ENCODE measurements around the gene PHLDA1. TPM values are rescaled to one million over a fixed set of nuclear protein-coding genes. Genes with fewer than 3 reads are reported as not detected.

PHLDA1 gene
- polyA plus RNA-seq, 1 donor (not counting 4 experiments of a cell fraction or from before 2014, with no cell fraction given) = 144 TPM

DNA sequence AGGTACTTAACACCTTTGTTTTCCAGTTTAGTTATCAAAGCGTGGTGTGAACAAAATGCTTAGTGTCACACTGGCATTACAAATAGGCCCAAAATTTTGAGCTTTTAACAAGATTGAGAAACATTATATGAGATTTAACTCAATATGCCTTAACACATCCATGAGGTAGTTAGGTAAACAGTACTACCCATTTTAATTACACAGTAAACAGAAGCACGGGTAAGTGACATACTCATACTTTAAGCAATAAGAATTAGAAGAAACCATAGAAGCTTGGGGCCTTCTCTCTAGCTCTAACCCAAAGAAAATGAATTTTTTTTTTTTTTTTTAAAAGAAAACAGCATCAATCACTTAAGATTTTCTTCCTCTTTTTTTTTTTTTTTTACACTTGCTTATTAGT lies 15.5 kb upstream of the PHLDA1 start:
- dilution Hi-C loops (cut with MboI; ENCODE audit: extremely low pct_ligation_motif_present, low sequenced_read_pairs) = no loop called here
- no peak for FAIRE-seq

DNA sequence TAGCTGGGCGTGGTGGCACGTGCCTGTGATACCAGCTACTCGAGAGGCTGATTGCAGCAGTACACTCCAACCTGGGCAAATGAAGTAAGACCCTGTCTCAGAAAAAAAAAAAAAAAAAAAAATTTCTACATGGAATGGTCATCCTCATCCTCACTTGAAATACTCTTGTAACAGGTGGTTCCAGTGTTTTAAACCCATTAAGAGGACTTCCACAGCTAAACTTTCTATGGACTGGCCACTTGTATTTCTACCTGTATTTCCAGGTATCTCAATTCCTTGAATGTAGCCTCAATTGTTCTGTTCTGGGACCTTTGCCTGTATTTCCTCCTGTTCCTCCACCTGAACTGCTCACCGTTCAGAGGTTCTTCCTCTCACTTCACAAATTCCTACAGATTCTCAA lies 11.8 kb upstream of the PHLDA1 start:
- H3K9me3 ChIP-seq (ENCODE audit: control insufficient read depth, low read depth, low read length) = no peaks in the 10 kb centered on the region
- no peaks in the 10 kb centered on the region for H4K20me1 ChIP-seq (ENCODE audit: control insufficient read depth, extremely low read depth, insufficient read depth, low read length)
- dilution Hi-C loops (cut with MboI; ENCODE audit: extremely low pct_ligation_motif_present, low sequenced_read_pairs) = no loop called here
- H3K27ac ChIP-seq (ENCODE audit: control insufficient read depth, insufficient read depth, low read length) = no peak overlapping the region
- no peaks in the 10 kb centered on the region for H3K27me3 ChIP-seq (ENCODE audit: control insufficient read depth, extremely low read depth, insufficient read depth, low read length)
- FAIRE-seq (no peak), DNase-seq (ENCODE audit: low read depth, low spot score) (no peak)
- H3K4me1 ChIP-seq (ENCODE audit: control insufficient read depth, extremely low read depth, insufficient read depth, low read length) = no peaks in the 10 kb centered on the region
- H3K4me2 ChIP-seq (ENCODE audit: control insufficient read depth, extremely low read depth, insufficient read depth, low read depth, low read length) = no peak overlapping the region
- no peak overlapping the region for H3K9ac ChIP-seq (ENCODE audit: control insufficient read depth, extremely low read depth, insufficient read depth, low read length)
- H3K79me2 ChIP-seq (ENCODE audit: control insufficient read depth, insufficient read depth, low read length) = no peaks in the 10 kb centered on the region
- H3K36me3 ChIP-seq (ENCODE audit: control insufficient read depth in 2 of 2, extremely low read depth in 1 of 2, insufficient read depth in 2 of 2, low read length in 2 of 2) = peaks cover 0 to 3% of the 10 kb centered on the region in 2 experiments
- H3K9me1 ChIP-seq (ENCODE audit: control insufficient read depth, extremely low read depth, insufficient read depth, low read length) = no peaks in the 10 kb centered on the region
- no peak overlapping the region for H2AFZ ChIP-seq (ENCODE audit: control insufficient read depth, low read length)
- no peak overlapping the region for H3K4me3 ChIP-seq (ENCODE audit: control insufficient read depth in 2 of 3, extremely low read depth in 1 of 3, insufficient read depth in 2 of 3, low read depth in 1 of 3, low read length in 3 of 3)
- no peak for TF ChIP-seq EZH2 (IDR thresholded peaks at IDR 0.05; ENCODE audit: low read length)
- TF ChIP-seq, protein P1, sequence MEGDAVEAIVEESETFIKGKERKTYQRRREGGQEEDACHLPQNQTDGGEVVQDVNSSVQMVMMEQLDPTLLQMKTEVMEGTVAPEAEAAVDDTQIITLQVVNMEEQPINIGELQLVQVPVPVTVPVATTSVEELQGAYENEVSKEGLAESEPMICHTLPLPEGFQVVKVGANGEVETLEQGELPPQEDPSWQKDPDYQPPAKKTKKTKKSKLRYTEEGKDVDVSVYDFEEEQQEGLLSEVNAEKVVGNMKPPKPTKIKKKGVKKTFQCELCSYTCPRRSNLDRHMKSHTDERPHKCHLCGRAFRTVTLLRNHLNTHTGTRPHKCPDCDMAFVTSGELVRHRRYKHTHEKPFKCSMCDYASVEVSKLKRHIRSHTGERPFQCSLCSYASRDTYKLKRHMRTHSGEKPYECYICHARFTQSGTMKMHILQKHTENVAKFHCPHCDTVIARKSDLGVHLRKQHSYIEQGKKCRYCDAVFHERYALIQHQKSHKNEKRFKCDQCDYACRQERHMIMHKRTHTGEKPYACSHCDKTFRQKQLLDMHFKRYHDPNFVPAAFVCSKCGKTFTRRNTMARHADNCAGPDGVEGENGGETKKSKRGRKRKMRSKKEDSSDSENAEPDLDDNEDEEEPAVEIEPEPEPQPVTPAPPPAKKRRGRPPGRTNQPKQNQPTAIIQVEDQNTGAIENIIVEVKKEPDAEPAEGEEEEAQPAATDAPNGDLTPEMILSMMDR (optimal IDR thresholded peaks at IDR 0.05 in 1 of 3, IDR thresholded peaks at IDR 0.05 in 1 of 3, conservative IDR thresholded peaks at IDR 0.05 in 1 of 3; ENCODE audit: extremely low read depth in 1 of 3, insufficient read depth in 2 of 3, low read length in 3 of 3) = no peak

More for the DNA sequence above, 15.5 kb upstream of the PHLDA1 start:
- Histone ChIP-seq H3K27ac (ENCODE audit: control insufficient read depth, insufficient read depth, low read length) (no peak overlapping the region), H3K4me1 (ENCODE audit: control insufficient read depth, extremely low read depth, insufficient read depth, low read length) (no peaks in the 10 kb centered on the region), H2AFZ (ENCODE audit: control insufficient read depth, low read length) (no peak overlapping the region), H3K36me3 (ENCODE audit: control insufficient read depth in 2 of 2, extremely low read depth in 1 of 2, insufficient read depth in 2 of 2, low read length in 2 of 2) (peaks cover 10% of the 10 kb centered on the region in 2 experiments), H3K27me3 (ENCODE audit: control insufficient read depth, extremely low read depth, insufficient read depth, low read length) (no peaks in the 10 kb centered on the region), H3K9me1 (ENCODE audit: control insufficient read depth, extremely low read depth, insufficient read depth, low read length) (no peaks in the 10 kb centered on the region), H3K79me2 (ENCODE audit: control insufficient read depth, insufficient read depth, low read length) (no peaks in the 10 kb centered on the region), H3K4me3 (ENCODE audit: control insufficient read depth in 2 of 3, extremely low read depth in 1 of 3, insufficient read depth in 2 of 3, low read depth in 1 of 3, low read length in 3 of 3) (no peak overlapping the region), H3K4me2 (ENCODE audit: control insufficient read depth, extremely low read depth, insufficient read depth, low read depth, low read length) (no peak overlapping the region), H4K20me1 (ENCODE audit: control insufficient read depth, extremely low read depth, insufficient read depth, low read length) (no peaks in the 10 kb centered on the region), H3K9ac (ENCODE audit: control insufficient read depth, extremely low read depth, insufficient read depth, low read length) (no peak overlapping the region), H3K9me3 (ENCODE audit: control insufficient read depth, low read depth, low read length) (no peaks in the 10 kb centered on the region)
- DNase-seq (ENCODE audit: low read depth, low spot score) = no peak
- TF ChIP-seq EZH2 (IDR thresholded peaks at IDR 0.05; ENCODE audit: low read length) = no peak
- TF ChIP-seq, protein P1 (optimal IDR thresholded peaks at IDR 0.05 in 1 of 3, IDR thresholded peaks at IDR 0.05 in 1 of 3, conservative IDR thresholded peaks at IDR 0.05 in 1 of 3; ENCODE audit: extremely low read depth in 1 of 3, insufficient read depth in 2 of 3, low read length in 3 of 3) = no peak

Measured in keratinocyte (primary cell).